HG02970 (cell line): ENCODE measurements around the gene DDX41.

Source experiments
- ATAC-seq: cut with Tn5 transposase; IDR thresholded peaks from one replicate; pipeline ENCODE4 v1.9.1; 2021; ENCODE audit warnings: mild to moderate bottlenecking, moderate library complexity, moderate number of reproducible peaks; ENCODE audit not compliant: unreplicated experiment, low FRiP score

DDX41 gene

DNA sequence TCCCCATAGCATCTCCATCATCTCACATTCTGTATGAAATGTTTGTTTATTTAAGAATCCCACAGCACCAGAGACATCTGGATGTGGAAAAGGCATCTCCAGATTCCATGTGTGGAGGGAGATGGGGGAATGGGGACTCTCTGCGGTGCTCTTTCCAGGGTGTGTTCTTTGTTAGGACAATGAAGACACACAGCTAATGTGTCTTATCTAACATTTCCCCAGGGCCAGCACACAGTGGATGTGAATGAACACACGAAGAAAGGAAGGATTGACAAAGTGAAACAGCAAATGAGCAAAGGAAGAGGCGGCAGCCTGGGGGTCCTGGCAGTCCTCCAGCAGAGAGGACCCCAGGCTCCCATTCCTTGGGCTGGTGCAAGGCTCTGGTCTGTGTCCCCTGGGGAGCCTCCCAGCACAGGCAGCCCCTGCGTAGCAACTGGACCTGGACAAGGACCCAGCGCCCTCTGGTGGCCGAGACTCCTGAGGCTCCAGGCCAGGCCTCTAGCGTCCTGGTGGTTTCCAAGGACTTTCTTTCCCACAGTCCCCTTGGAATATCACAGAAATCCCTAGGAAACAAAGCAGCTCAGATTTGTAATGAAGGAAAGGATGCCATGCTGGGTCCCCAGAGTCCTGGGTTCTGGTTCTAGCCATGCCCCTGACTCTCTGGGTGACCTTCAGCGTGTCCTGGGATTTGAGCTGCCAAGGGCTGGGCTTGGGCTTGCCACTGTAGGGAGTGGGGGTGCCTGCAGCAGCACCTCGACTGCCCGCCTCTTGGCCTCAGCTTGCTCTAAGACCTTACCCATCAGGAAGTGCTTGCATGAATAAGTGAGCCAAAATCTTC, 15.9 kb downstream of the DDX41 start:
- ATAC-seq: no peak

DNA sequence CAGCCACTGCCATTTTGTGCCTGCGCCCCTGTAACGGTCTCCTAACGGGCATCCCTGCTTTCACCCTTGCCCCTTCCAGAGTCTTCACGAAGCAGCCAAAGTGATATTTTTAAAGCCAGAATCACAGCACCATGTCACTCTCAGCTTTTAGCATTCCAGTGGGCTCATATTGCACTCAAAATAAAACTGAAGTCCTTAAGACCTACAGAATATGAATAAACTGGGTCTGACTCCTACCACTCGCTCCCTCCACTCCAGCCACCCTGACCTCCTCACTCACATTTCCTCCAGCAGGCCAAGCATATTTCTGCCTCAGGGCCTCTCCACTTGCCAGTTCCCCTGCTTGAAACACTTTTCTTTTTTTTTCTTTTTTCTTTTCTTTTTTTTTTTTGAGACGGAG, 16.9 kb downstream of the DDX41 start:
- no peak for ATAC-seq

- ATAC-seq: no peak
Measured at GRCh38 chr5:177498013-177498787, 18.6 kb downstream of the DDX41 start.

DNA sequence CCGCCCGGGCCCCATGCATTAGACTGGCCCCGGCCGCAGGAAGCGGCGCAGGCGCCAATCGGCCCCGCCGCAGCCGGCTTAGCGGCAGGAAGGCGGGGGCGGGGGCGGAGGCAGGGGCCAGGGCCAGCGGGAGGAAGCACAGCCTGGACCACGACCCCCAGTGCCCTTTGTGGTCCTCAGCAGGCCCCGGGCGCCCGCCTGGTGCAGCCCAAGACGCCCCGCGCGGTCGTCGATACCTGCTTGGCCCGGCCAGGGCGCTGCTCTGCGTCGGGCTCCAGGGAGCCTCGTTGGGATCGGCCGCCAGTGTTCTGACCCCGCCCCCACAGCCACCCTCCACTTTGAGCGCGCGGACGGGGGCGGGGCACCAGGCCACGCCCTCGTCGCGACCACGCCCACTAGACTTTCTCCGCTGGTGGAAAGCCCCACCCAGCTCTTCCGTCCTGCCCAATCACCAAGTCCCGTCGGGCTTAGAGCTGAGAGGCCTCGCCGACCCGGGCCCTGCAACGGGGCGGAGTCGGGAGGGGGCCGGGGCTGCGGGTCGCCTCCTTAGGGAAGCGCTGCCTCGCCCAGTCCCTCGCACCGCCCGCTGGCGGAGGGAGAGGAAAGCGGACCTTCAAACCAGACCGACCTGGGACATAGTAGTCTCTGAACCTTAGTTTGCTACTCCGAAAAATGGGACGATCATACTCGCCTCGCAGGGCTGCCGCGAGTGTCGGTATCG, 19.3 kb downstream of the DDX41 start, which contains the start of gene PDLIM7:
PDLIM7 (minus strand) TSS at position 313 of the 721 bp plus-strand sequence. CDS start 1,092 bp downstream, outside the sequence.
- peak; percentile 74 for ATAC-seq

- ATAC-seq: no peak
Measured at GRCh38 chr5:177496727-177497291, 20.0 kb downstream of the DDX41 start.

DNA sequence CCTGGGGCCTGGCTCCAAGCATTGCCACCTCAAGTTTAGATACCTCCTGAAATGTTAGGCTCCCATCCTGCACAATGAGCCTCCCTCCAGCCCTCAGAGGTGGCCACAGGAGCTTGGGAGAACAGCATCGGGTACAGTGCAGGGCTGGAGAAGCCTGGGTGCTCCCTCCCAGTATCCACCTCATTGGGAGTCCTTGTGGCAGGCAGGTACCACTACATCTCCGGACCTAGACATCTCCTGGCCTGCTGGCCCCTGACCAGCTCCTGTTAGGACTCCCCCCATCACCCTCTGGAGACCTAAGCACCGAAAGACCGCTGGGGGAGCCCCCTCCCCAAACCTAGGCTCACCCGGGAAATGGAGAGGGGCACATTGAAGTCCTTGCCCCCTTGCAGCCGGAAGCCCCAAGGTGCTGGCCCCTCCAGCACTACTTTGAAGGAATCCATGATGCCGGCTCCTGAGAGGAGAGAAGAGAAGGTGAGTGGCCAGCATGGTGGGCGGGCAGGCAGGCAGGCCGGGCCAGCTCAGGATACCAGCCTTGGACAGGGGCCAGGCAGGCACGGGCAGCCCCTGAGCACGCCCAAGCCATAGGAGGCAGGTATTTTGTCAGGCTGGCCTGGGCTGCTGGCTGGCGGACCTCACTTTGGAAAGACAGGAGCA, 20.6 kb downstream of the DDX41 start:
- ATAC-seq: no peak

GRCh38 chr5:177495243-177496060, 21.3 kb downstream of the DDX41 start:
- ATAC-seq: no peak

DNA sequence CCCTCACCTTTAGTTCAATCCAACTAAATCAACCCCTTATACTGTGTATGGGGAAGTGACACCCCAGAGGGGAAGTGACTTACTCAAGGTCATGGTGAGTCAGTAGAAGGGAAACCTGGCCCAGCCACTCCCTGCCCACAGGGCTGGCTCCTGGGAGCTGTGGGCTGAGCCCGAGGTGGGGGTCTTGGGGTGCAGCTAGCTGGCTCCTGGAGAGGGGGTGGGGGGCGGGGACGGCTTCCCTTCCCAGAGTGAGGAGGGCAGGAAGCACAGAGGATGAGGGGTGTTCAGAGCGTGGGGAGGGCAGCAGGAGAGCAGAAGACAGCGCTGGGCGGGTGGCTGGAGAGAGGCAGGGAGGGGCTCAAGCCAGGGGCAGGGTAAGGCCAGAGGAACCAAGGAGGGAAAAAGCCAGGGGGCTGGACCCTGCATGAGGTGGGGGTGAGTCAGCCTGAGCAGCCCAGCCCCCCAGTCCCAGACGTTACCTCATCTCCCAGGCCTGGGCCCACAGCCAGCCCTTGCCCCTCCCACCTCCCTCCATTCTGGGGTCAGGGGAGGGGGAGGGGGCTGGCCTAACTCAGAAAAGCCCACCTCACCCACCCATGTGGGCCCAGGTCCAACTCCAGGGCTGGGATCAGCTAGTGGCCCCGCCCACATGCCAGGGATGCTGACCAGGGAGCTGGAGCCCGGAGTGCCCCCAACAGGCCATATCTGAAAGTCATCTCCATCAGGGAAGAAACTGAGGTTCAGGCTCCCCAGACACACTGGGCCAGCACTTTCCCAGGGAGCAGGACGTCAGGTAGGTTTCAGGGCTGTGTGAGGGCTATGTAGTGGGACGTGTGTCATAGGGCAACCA, 22.2 kb downstream of the DDX41 start:
- no peak for ATAC-seq

- ATAC-seq: no peak
Measured at GRCh38 chr5:177493795-177494345, 22.9 kb downstream of the DDX41 start.

DNA sequence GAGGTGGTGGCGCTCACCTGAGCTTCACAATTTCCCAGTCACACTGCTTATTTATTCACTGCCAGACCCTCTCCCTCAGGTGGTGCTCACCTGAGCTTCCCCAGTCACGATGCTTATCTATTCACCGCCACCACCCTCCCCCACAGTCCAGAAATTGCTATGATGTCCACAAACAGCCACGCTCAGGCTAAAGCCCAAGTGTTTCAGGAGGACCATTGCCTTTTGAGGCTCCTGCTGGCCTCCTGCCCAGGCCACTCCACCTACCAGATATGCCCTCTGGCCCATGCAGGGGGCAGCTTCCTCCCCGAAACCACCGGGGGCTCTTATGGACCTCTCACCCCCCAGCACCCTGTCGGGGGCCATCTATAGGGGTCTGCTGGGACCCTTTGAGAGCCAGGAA, 23.9 kb downstream of the DDX41 start:
- no peak for ATAC-seq

DNA sequence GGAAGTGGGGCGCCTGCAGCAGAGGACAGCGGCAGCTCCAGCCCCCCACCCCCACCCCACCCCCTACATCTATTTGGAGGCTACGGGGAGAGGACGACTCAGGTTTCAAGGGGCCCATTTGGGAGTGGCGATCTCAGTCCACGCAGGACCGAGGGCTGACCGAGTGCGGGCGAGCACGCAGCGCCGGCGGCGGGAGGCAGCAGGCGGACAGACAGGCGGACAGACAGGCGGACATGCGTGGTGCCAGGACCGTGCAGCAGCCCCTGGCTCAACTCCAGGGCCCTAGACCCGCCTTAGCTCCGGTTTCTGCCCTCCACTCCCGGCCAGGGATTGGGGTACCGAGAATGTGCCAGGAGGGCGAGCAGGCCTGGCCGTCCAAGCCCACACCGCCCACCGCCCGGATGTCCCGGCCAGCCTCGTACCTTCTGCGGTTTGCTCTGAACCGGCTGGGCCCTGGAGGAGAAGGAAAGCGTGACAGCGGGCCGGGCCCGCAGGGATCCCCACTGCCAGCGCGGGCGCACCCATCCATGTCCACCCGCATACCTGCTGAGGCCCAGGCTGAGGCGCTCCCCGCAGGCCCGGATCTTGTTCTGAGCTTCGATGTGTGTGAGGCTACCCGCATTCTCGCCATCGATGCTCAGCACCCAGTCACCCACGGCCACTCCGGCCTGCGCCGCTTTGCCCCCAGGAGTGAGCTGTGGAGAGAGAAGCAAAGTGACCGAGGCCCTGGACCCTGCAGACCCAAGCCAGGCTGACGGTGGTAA, 24.6 kb downstream of the DDX41 start:
- no peak for ATAC-seq

DNA sequence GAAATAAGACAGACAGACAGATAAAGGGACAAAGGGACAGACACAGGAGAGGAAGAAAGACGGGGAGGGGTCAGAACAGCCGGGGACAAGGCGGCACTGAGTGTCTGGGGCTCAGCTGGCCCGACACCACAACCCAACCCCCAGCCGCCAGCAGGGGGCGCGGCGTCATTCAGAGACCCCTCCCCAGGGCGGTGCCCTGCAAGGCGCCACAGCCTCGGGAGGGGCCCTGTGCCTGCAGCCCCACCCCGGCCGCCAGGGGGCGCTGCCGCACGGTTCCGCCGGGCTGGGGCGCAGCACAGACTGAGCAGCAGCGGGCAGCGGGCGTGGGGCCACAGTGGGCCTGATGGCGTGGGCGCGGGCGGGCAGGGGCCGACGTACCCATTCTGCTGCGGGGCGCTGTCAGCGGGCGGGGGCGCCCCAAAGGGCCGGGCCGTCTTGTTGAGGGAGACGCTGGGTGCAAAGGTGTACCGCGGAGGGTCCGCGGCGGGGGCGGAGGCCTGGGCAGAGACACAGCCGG, 25.3 kb downstream of the DDX41 start:
- ATAC-seq: no peak

DNA sequence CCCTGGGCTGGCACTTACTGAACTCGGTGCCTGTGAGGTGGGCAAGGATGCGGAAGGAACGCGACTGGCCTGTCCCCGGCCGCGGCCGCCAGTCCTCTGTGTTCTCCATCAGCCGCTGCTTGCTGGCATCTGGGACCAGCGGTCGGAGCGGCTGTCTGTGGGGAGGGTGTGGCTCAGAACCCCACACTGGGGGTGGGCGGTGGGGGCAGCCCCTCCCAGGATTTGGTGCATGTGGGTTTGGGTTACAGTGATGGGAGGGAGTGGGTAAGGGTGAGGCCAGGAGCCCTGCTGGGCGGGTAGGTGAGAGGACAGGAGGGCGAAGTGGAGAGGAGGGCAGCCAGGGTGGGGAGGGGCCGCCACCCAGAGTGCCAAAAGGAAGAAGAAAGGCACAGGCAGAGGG, 25.8 kb downstream of the DDX41 start:
- no peak for ATAC-seq

- no peak for ATAC-seq
Measured at GRCh38 chr5:177490311-177490991, 26.3 kb downstream of the DDX41 start.

DNA sequence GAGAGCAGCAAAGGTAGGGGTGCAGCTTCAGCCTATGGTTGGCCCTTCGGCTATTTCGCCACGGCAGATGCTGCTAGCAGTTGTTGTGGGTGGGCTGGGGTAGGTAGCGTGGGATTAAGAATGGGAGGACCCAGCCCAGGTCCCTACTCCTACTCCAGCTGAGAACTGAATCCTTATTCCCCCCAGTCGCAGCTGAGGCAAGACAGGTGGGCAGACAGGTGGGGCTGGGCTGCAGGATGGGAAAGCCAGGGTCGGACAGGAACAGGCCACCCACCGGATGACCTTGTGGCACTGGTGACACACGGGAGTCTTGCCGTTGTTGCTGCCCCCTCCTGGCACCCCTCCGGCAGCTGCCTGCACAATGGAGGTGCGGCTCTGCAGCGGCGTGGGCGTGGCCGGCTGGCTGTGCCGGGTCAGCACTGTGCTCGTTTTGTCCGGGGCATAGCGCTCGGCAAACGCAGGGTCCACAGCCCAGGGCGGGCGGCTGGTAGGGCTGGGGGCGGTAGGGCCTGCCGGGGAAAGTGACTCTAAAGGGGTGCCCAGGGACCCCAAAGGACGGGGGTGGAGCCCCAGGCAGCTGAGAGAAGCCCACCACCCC, 27.5 kb downstream of the DDX41 start:
- no peak for ATAC-seq

- no peak for ATAC-seq
Measured at GRCh38 chr5:177487975-177488374, 28.8 kb downstream of the DDX41 start.
